WTC11 (cell line): ENCODE data around the gene CRACDL. TPM values are rescaled to one million over a fixed set of nuclear protein-coding genes. Genes with fewer than 3 reads are reported as not detected.

Experiments
- ATAC-seq: fragments of 200-7000 bp; cut with Tn5 transposase; 2 replicates; pipeline ENCODE4 v1.10.0; 2021; ENCODE audit warnings: mild to moderate bottlenecking, moderate library complexity
- CTCF ChIA-PET: fragments of 300-600 bp; sonication (Branson Sonifier 250); formaldehyde crosslinking; loops from one replicate; lab custom pipeline; 2021; ENCODE audit warnings: antibody characterized with exemption; lab: Charles Lee
- POLR2A ChIA-PET: fragments of 350-600 bp; sonication (Branson Sonifier 250); formaldehyde crosslinking; loops from one replicate; lab custom pipeline; 2021; ENCODE audit warnings: antibody characterized with exemption; lab: Charles Lee
- DNase-seq: peaks from one replicate; pipeline ENCODE4 v3.0.0; 2021; ENCODE audit warnings: low spot score
- H3K27ac Mint-ChIP-seq: 2 replicates; pipeline ENCODE4 v1.8.0; 2021; ENCODE audit warnings: mixed read lengths
- H3K27me3 Mint-ChIP-seq: 2 replicates; pipeline ENCODE4 v1.8.0; 2021; ENCODE audit warnings: low read depth, mild to moderate bottlenecking, moderate library complexity, mixed read lengths
- H3K36me3 Mint-ChIP-seq: 2 replicates; pipeline ENCODE4 v1.8.0; 2021; ENCODE audit warnings: mixed read lengths
- H3K4me1 Mint-ChIP-seq: 2 replicates; pipeline ENCODE4 v1.8.0; 2022; ENCODE audit warnings: mixed read lengths
- H3K4me3 Mint-ChIP-seq: 2 replicates; pipeline ENCODE4 v1.8.0; 2021; ENCODE audit warnings: mild to moderate bottlenecking, moderate library complexity, mixed read lengths
- H3K9me3 Mint-ChIP-seq: 2 replicates; pipeline ENCODE4 v1.8.0; 2021; ENCODE audit warnings: mixed read lengths
- AR ChIP-seq: fragments of 250-450 bp; sonication (Bioruptor Pico); IDR thresholded peaks from 2 replicates; pipeline ENCODE4 v1.9.0; 2021; ENCODE audit warnings: mild to moderate bottlenecking
- ATF1 ChIP-seq: sonication (generic); formaldehyde crosslinking; IDR thresholded peaks from 2 replicates; pipeline ENCODE4 v1.8.1; 2023; ENCODE audit warnings: mild to moderate bottlenecking, moderate library complexity, missing genetic modification reagents
- ATF6 ChIP-seq: sonication (generic); formaldehyde crosslinking; IDR thresholded peaks from 2 replicates; pipeline ENCODE4 v1.8.1; 2023; ENCODE audit warnings: mild to moderate bottlenecking, missing genetic modification reagents
- CTCF ChIP-seq: fragments of 200-600 bp; IDR thresholded peaks from 2 replicates; pipeline ENCODE4 v1.8.0; 2022; ENCODE audit warnings: antibody characterized with exemption
- E2F5 ChIP-seq: sonication (generic); formaldehyde crosslinking; IDR thresholded peaks from 2 replicates; pipeline ENCODE4 v1.8.1; 2022; ENCODE audit warnings: mild to moderate bottlenecking, moderate library complexity, missing genetic modification reagents
- ERG ChIP-seq: fragments of 250-450 bp; sonication (Bioruptor Pico); IDR thresholded peaks from 2 replicates; pipeline ENCODE4 v1.8.0; 2021; ENCODE audit warnings: mild to moderate bottlenecking
- ETV6 ChIP-seq: sonication (generic); formaldehyde crosslinking; IDR thresholded peaks from 2 replicates; pipeline ENCODE4 v1.8.1; 2022; ENCODE audit warnings: mild to moderate bottlenecking, missing genetic modification reagents
- GABPB1 ChIP-seq: sonication (generic); formaldehyde crosslinking; IDR thresholded peaks from 2 replicates; pipeline ENCODE4 v1.8.1; 2023; ENCODE audit warnings: mild to moderate bottlenecking, missing genetic modification reagents
- HMGA2 ChIP-seq: fragments of 250-450 bp; sonication (Bioruptor Pico); IDR thresholded peaks from 2 replicates; pipeline ENCODE4 v1.4.0; 2021; ENCODE audit warnings: mild to moderate bottlenecking, moderate library complexity
- MXD4 ChIP-seq: fragments of 250-450 bp; sonication (Bioruptor Pico); IDR thresholded peaks from 2 replicates; pipeline ENCODE4 v1.8.0; 2021; ENCODE audit warnings: mild to moderate bottlenecking, moderate library complexity, borderline replicate concordance
- NFATC4 ChIP-seq: fragments of 250-450 bp; sonication (Bioruptor Pico); IDR thresholded peaks from 2 replicates; pipeline ENCODE4 v1.9.0; 2021; ENCODE audit warnings: mild to moderate bottlenecking
- SMAD3 ChIP-seq: sonication (generic); formaldehyde crosslinking; IDR thresholded peaks from 2 replicates; pipeline ENCODE4 v1.8.0; 2022; ENCODE audit warnings: missing genetic modification reagents, mild to moderate bottlenecking, borderline replicate concordance
- TEAD1 ChIP-seq: sonication (generic); formaldehyde crosslinking; IDR thresholded peaks from 2 replicates; pipeline ENCODE4 v1.8.0; 2022; ENCODE audit warnings: mild to moderate bottlenecking, missing genetic modification reagents
- TEAD4 ChIP-seq: sonication (generic); formaldehyde crosslinking; IDR thresholded peaks from 2 replicates; pipeline ENCODE4 v1.8.0; 2022; ENCODE audit warnings: mild to moderate bottlenecking, missing genetic modification reagents
- ZMAT4 ChIP-seq: fragments of 250-450 bp; sonication (Bioruptor Pico); IDR thresholded peaks from 2 replicates; pipeline ENCODE4 v1.9.0; 2021; ENCODE audit warnings: mild to moderate bottlenecking
- ZNF121 ChIP-seq: sonication (generic); formaldehyde crosslinking; IDR thresholded peaks from 2 replicates; pipeline ENCODE4 v1.8.0; 2023; ENCODE audit warnings: missing genetic modification reagents
- ZNF138 ChIP-seq: sonication (generic); formaldehyde crosslinking; conservative IDR thresholded peaks from 2 replicates; pipeline ENCODE4 v1.8.1; 2022; ENCODE audit warnings: mild to moderate bottlenecking, moderate library complexity, missing genetic modification reagents
- ZNF512 ChIP-seq: sonication (generic); formaldehyde crosslinking; IDR thresholded peaks from 2 replicates; pipeline ENCODE4 v1.8.1; 2022; ENCODE audit warnings: missing genetic modification reagents, borderline replicate concordance
- total RNA-seq: library from RNA; stranded (reverse); gene quantifications from 3 replicates; pipeline ENCODE4 v1.2.3, GENCODE V29; 2021

Gene CRACDL
- total RNA-seq, 1 experiment from 2014 or later: 0.72 TPM

- Mint-ChIP-seq H3K4me1 (peaks cover 10% of the 10 kb centered on the region; the same call in 1 of the 2 replicates), H3K9me3 (no peaks in the 10 kb centered on the region), H3K36me3 (no peaks in the 10 kb centered on the region), H3K27ac (no peak overlapping the region), H3K27me3 (no peaks in the 10 kb centered on the region; the same call in 1 of the 2 replicates), H3K4me3 (no peak overlapping the region)
- ChIA-PET CTCF (no interaction called here), POLR2A (no interaction called here)
- TF ChIP-seq ERG: no peak
- TF ChIP-seq ZMAT4 (CRISPR knock-in tag): no peak
- TF ChIP-seq HMGA2 (CRISPR knock-in tag): no peak
- no peak for TF ChIP-seq CTCF
- TF ChIP-seq TEAD1 (CRISPR knock-in tag): no peak
- no peak for TF ChIP-seq NFATC4 (CRISPR knock-in tag)
- TF ChIP-seq ATF6: no peak
- TF ChIP-seq MXD4 (CRISPR knock-in tag): no peak
- TF ChIP-seq ATF1 (CRISPR knock-in tag): no peak
- TF ChIP-seq SMAD3 (CRISPR knock-in tag): no peak
- TF ChIP-seq ZNF121 (CRISPR knock-in tag): no peak
- TF ChIP-seq AR: no peak
- no peak for TF ChIP-seq E2F5 (CRISPR knock-in tag)
- TF ChIP-seq ETV6: no peak
- no peak for TF ChIP-seq ZNF138 (CRISPR knock-in tag)
- TF ChIP-seq TEAD4 (CRISPR knock-in tag): no peak
- ATAC-seq: no peak
- DNase-seq: no peak
These were observed 134.7 kb downstream of the CRACDL start for GRCh38 chr2:98801286-98801685.

GRCh38 chr2:98800330-98801064, 135.5 kb downstream of the CRACDL start:
- no peak for DNase-seq
- peak; percentile 34; the same call in 1 of the 2 replicates for TF ChIP-seq GABPB1 (CRISPR knock-in tag)
- no peak for TF ChIP-seq ZNF512 (CRISPR knock-in tag)
- Mint-ChIP-seq H3K27ac (no peak overlapping the region), H3K9me3 (no peaks in the 10 kb centered on the region), H3K27me3 (no peaks in the 10 kb centered on the region; the same call in 1 of the 2 replicates), H3K4me3 (no peak overlapping the region), H3K4me1 (peaks cover 2% of the 10 kb centered on the region; the same call in 1 of the 2 replicates), H3K36me3 (no peaks in the 10 kb centered on the region)
- ChIA-PET POLR2A (no interaction called here), CTCF (no interaction called here)
- ATAC-seq: no peak
